DOHH2 (cell line): Measurements from ENCODE around the gene DDX51.
"Not testable (repeated sequence)": the region's sequence is repeated elsewhere in the genome, so short reads cannot be mapped to it uniquely, and the experiment has no call there.

Experiments used
- H3F3A ChIP-seq: fragments of 200-600 bp; sonication (generic), shearing (Covaris generic); 2 replicates; pipeline ENCODE4 v1.6.0; 2016; ENCODE audit warnings: antibody characterized with exemption, mild to moderate bottlenecking; ENCODE audit not compliant: control insufficient read depth, insufficient read depth
- H3K27ac ChIP-seq: fragments of 200-600 bp; sonication (generic); 2 replicates; pipeline ENCODE4 v1.5.1; 2014; ENCODE audit warnings: low read depth, mild to moderate bottlenecking, low read length, moderate library complexity
- H3K27me3 ChIP-seq: fragments of 200-600 bp; sonication (generic); 2 replicates; pipeline ENCODE4 v1.6.1; 2014; ENCODE audit warnings: mild to moderate bottlenecking, low read length, mixed read lengths; ENCODE audit not compliant: control insufficient read depth
- H3K36me3 ChIP-seq: fragments of 200-600 bp; sonication (generic); 2 replicates; pipeline ENCODE4 v1.6.1; 2014; ENCODE audit warnings: mild to moderate bottlenecking, low read length, moderate library complexity, mixed read lengths; ENCODE audit not compliant: control insufficient read depth
- H3K4me1 ChIP-seq: fragments of 200-600 bp; sonication (generic); 2 replicates; pipeline ENCODE4 v1.6.1; 2014; ENCODE audit warnings: mild to moderate bottlenecking, low read length, mixed read lengths; ENCODE audit not compliant: control insufficient read depth
- H3K4me2 ChIP-seq: fragments of 200-600 bp; sonication (generic); 2 replicates; pipeline ENCODE4 v1.6.0; 2014; ENCODE audit warnings: mild to moderate bottlenecking, low read length, moderate library complexity
- H3K4me3 ChIP-seq: fragments of 200-600 bp; sonication (generic); 2 replicates; pipeline ENCODE4 v1.5.1; 2014; ENCODE audit warnings: mild to moderate bottlenecking, low read length, mixed read lengths
- H3K79me2 ChIP-seq: fragments of 200-600 bp; sonication (generic); 2 replicates; pipeline ENCODE4 v1.6.1; 2014; ENCODE audit warnings: mild to moderate bottlenecking, low read length, mixed read lengths; ENCODE audit not compliant: control insufficient read depth
- H3K9me2 ChIP-seq: fragments of 200-600 bp; sonication (generic); replicated peaks from 2 replicates; pipeline ENCODE4 v1.6.1; 2014; ENCODE audit warnings: mild to moderate bottlenecking, low read length, mixed read lengths; ENCODE audit not compliant: control insufficient read depth
- H3K9me3 ChIP-seq: fragments of 200-600 bp; sonication (generic); 2 replicates; pipeline ENCODE4 v1.6.1; 2014; ENCODE audit warnings: antibody characterized with exemption, low read length, mixed read lengths; ENCODE audit not compliant: control insufficient read depth, insufficient read depth
- H4K20me1 ChIP-seq: fragments of 200-600 bp; sonication (generic); 2 replicates; pipeline ENCODE4 v1.6.0; 2014; ENCODE audit warnings: low read depth, mild to moderate bottlenecking, antibody characterized with exemption, low read length, moderate library complexity; ENCODE audit not compliant: control insufficient read depth, insufficient read depth
- EZH2phosphoT487 ChIP-seq: fragments of 200-600 bp; sonication (generic); IDR thresholded peaks from 2 replicates; pipeline ENCODE4 v1.6.1; 2017; ENCODE audit warnings: borderline replicate concordance, mild to moderate bottlenecking, antibody characterized with exemption, low read length, moderate library complexity, mixed read lengths
- TF ChIP-seq, protein P1 (sequence below): fragments of 200-600 bp; sonication (generic); IDR thresholded peaks from one replicate; pipeline ENCODE4 v1.5.1; 2014; ENCODE audit warnings: antibody characterized with exemption, mild to moderate bottlenecking, low read depth, low read length; ENCODE audit not compliant: poor library complexity, severe bottlenecking

Gene DDX51

DNA sequence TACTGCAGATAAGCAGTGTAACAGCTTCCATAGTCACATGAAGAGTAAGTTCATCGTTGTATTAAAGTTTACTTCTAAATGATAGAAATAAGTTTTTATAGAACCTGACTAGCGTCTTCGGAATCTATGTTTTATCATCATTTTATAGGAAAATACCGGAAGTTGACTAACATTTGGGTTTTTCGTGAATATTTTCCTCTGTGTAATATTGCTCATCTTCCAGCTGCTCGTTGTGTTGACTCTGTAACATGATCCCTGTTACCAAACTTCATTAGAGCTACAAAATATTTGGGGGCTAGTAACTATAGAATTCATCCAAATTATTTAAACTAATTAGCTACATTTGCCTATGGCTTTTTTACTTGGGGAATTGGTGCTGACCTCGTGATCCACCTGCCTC, 37.2 kb downstream of the DDX51 start:
- no peaks in the 10 kb centered on the region for H3K27me3 ChIP-seq
- H3K4me1 ChIP-seq = no peaks in the 10 kb centered on the region
- no peak overlapping the region for H3K4me2 ChIP-seq
- H3K4me3 ChIP-seq = no peak overlapping the region
- peaks cover 45% of the 10 kb centered on the region for H3K36me3 ChIP-seq
- no peak overlapping the region for H3K27ac ChIP-seq
- no peaks in the 10 kb centered on the region for H3K9me2 ChIP-seq
- H3K9me3 ChIP-seq = no peaks in the 10 kb centered on the region
- H4K20me1 ChIP-seq = no peaks in the 10 kb centered on the region
- TF ChIP-seq, protein P1, sequence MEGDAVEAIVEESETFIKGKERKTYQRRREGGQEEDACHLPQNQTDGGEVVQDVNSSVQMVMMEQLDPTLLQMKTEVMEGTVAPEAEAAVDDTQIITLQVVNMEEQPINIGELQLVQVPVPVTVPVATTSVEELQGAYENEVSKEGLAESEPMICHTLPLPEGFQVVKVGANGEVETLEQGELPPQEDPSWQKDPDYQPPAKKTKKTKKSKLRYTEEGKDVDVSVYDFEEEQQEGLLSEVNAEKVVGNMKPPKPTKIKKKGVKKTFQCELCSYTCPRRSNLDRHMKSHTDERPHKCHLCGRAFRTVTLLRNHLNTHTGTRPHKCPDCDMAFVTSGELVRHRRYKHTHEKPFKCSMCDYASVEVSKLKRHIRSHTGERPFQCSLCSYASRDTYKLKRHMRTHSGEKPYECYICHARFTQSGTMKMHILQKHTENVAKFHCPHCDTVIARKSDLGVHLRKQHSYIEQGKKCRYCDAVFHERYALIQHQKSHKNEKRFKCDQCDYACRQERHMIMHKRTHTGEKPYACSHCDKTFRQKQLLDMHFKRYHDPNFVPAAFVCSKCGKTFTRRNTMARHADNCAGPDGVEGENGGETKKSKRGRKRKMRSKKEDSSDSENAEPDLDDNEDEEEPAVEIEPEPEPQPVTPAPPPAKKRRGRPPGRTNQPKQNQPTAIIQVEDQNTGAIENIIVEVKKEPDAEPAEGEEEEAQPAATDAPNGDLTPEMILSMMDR = no peak
- no peak for TF ChIP-seq EZH2phosphoT487
- peaks cover 7% of the 10 kb centered on the region for H3K79me2 ChIP-seq
- no peaks in the 10 kb centered on the region for H3F3A ChIP-seq

DNA sequence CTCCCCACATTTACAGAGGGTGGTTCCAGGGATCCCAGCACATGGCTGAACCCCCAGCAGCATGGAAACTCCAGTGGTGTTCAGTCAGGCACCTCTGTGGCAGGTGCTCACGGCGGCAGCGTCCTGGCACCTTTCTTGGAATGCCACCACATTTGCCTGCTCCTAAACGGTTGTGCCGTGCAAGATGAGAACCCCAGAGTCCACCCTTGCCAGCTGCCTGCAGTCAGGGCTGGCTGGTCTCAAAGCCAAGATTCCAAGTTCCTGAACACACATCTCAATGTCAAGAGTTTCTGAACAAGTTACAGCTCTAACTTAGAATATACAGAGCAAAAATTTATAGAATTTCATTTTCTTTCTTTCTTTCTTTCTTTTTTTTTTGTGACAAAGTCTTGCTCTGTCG, 38.7 kb downstream of the DDX51 start:
- peaks cover 7% of the 10 kb centered on the region for H3K79me2 ChIP-seq
- H3K27ac ChIP-seq = no peak overlapping the region
- TF ChIP-seq EZH2phosphoT487 = no peak
- TF ChIP-seq, protein P1 = no peak
- H3K27me3 ChIP-seq = no peaks in the 10 kb centered on the region
- no peaks in the 10 kb centered on the region for H3F3A ChIP-seq
- H3K4me3 ChIP-seq = no peak overlapping the region
- H3K9me2 ChIP-seq = no peaks in the 10 kb centered on the region
- no peaks in the 10 kb centered on the region for H4K20me1 ChIP-seq
- no peak overlapping the region for H3K4me2 ChIP-seq
- peaks cover 34% of the 10 kb centered on the region for H3K36me3 ChIP-seq
- H3K4me1 ChIP-seq = no peaks in the 10 kb centered on the region
- H3K9me3 ChIP-seq = no peaks in the 10 kb centered on the region

DNA sequence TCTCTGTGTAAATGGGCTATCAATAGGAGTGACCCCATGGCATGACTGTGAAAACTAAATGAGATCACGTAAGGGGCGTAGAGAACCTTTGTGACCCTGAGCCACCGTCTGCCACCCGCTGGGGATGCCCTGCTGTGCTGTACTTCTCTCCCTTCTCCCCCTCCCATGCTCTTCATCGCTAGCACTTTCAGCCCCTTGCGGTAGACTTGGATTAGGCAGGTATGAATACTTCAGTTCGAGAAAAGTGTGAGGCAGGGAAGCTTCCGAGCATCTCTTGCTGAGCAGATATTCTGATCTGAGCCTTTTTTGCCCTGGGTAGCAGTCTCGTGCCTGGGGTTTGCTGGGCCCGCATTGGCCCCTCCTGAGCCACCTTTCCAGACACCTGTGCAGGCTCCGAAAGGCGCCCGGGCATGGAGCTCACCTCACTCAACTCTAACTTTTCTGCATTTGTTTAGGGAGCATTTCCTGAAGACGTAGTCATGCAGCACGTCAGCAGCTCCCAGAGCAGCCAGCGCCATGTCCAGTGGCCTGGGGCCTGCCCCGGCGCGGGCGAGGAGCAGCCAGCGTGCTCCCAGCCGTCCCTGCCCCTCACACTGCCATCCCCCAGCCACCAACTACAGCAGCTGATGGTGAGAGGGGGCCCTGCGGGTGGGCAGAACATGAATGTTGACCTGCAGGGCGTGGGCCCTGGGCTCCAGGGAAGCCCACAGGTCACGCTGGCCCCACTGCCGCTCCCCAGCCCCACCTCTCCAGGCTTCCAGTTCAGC, 40.4 kb downstream of the DDX51 start:
- H3K4me3 ChIP-seq = no peak overlapping the region

DNA sequence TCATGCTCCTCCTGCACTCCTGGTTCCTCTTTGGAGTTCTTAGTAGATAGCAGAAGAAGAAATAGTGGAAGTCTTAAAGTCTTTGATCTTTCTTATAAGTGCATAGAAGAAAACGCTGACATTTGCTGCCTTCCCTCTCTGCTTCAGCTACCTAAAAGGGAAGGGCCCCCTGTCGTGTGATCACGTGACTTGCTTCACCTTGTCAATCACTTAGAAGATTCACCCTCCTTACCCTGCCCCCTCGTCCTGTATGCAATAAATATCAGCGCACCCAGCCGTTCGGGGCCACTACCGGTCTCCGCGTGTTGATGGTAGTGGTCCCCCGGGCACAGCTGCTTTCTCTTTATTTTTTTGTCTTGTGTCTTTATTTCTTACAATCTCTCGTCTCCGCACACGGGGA, 41.0 kb downstream of the DDX51 start:
- not testable (repeated sequence) for H3K27ac ChIP-seq, H3K27me3 ChIP-seq, H4K20me1 ChIP-seq, H3K9me3 ChIP-seq, H3F3A ChIP-seq, H3K9me2 ChIP-seq, H3K4me2 ChIP-seq, H3K4me3 ChIP-seq, H3K4me1 ChIP-seq
- H3K36me3 ChIP-seq = peaks cover 24% of the 10 kb centered on the region
- H3K79me2 ChIP-seq = peaks cover 16% of the 10 kb centered on the region

More for the DNA sequence above, 40.4 kb downstream of the DDX51 start:
- no peaks in the 10 kb centered on the region for H3K27me3 ChIP-seq
- no peaks in the 10 kb centered on the region for H3F3A ChIP-seq
- TF ChIP-seq, protein P1 = no peak
- TF ChIP-seq EZH2phosphoT487 = no peak
- no peaks in the 10 kb centered on the region for H3K4me1 ChIP-seq
- peaks cover 16% of the 10 kb centered on the region for H3K79me2 ChIP-seq
- H3K4me2 ChIP-seq = no peak overlapping the region
- no peaks in the 10 kb centered on the region for H3K9me2 ChIP-seq
- H3K9me3 ChIP-seq = no peaks in the 10 kb centered on the region
- no peaks in the 10 kb centered on the region for H4K20me1 ChIP-seq
- no peak overlapping the region for H3K27ac ChIP-seq
- H3K36me3 ChIP-seq = peaks cover 30% of the 10 kb centered on the region
